22Rv1 (cell line): Measurements from ENCODE around the gene SYNDIG1L.

Experiments
- ZFX ChIP-seq: fragments of 450-650 bp; IDR thresholded peaks from 2 replicates; pipeline ENCODE4 v1.6.1; 2017; ENCODE audit warnings: antibody characterized with exemption, borderline replicate concordance
- TF ChIP-seq, protein P1 (sequence below): fragments of 450-650 bp; IDR thresholded peaks from 2 replicates; pipeline ENCODE4 v1.5.1; 2017; ENCODE audit warnings: mild to moderate bottlenecking

- TF ChIP-seq, protein P1, sequence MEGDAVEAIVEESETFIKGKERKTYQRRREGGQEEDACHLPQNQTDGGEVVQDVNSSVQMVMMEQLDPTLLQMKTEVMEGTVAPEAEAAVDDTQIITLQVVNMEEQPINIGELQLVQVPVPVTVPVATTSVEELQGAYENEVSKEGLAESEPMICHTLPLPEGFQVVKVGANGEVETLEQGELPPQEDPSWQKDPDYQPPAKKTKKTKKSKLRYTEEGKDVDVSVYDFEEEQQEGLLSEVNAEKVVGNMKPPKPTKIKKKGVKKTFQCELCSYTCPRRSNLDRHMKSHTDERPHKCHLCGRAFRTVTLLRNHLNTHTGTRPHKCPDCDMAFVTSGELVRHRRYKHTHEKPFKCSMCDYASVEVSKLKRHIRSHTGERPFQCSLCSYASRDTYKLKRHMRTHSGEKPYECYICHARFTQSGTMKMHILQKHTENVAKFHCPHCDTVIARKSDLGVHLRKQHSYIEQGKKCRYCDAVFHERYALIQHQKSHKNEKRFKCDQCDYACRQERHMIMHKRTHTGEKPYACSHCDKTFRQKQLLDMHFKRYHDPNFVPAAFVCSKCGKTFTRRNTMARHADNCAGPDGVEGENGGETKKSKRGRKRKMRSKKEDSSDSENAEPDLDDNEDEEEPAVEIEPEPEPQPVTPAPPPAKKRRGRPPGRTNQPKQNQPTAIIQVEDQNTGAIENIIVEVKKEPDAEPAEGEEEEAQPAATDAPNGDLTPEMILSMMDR = no peak
- TF ChIP-seq ZFX = no peak
Measured at GRCh38 chr14:74469548-74470518, 43.8 kb upstream of the SYNDIG1L start.
